WTC11 (cell line): ENCODE data around the gene MYG1. TPM values are rescaled to one million over a fixed set of nuclear protein-coding genes. Genes with fewer than 3 reads are reported as not detected.
A peak's percentile ranks its signal among the peaks of the same experiment; 100 is the strongest.

ENCODE experiments used
- ATAC-seq: fragments of 200-7000 bp; cut with Tn5 transposase; 2 replicates; pipeline ENCODE4 v1.10.0; 2021; ENCODE audit warnings: mild to moderate bottlenecking, moderate library complexity
- CTCF ChIA-PET: fragments of 300-600 bp; sonication (Branson Sonifier 250); formaldehyde crosslinking; loops from one replicate; lab custom pipeline; 2021; ENCODE audit warnings: antibody characterized with exemption; lab: Charles Lee
- POLR2A ChIA-PET: fragments of 350-600 bp; sonication (Branson Sonifier 250); formaldehyde crosslinking; loops from one replicate; lab custom pipeline; 2021; ENCODE audit warnings: antibody characterized with exemption; lab: Charles Lee
- DNase-seq: peaks from one replicate; pipeline ENCODE4 v3.0.0; 2021; ENCODE audit warnings: low spot score
- H3K27ac Mint-ChIP-seq: 2 replicates; pipeline ENCODE4 v1.8.0; 2021; ENCODE audit warnings: mixed read lengths
- H3K27me3 Mint-ChIP-seq: 2 replicates; pipeline ENCODE4 v1.8.0; 2021; ENCODE audit warnings: low read depth, mild to moderate bottlenecking, moderate library complexity, mixed read lengths
- H3K36me3 Mint-ChIP-seq: 2 replicates; pipeline ENCODE4 v1.8.0; 2021; ENCODE audit warnings: mixed read lengths
- H3K4me1 Mint-ChIP-seq: 2 replicates; pipeline ENCODE4 v1.8.0; 2022; ENCODE audit warnings: mixed read lengths
- H3K4me3 Mint-ChIP-seq: 2 replicates; pipeline ENCODE4 v1.8.0; 2021; ENCODE audit warnings: mild to moderate bottlenecking, moderate library complexity, mixed read lengths
- H3K9me3 Mint-ChIP-seq: 2 replicates; pipeline ENCODE4 v1.8.0; 2021; ENCODE audit warnings: mixed read lengths
- CREM ChIP-seq: sonication (generic); formaldehyde crosslinking; IDR thresholded peaks from 2 replicates; pipeline ENCODE4 v1.8.1; 2022; ENCODE audit warnings: mild to moderate bottlenecking, missing genetic modification reagents, moderate library complexity
- ESRRA ChIP-seq: sonication (generic); formaldehyde crosslinking; IDR thresholded peaks from 2 replicates; pipeline ENCODE4 v1.8.1; 2022; ENCODE audit warnings: mild to moderate bottlenecking, missing genetic modification reagents, borderline replicate concordance
- FOXJ3 ChIP-seq: sonication (generic); formaldehyde crosslinking; IDR thresholded peaks from 2 replicates; pipeline ENCODE4 v1.9.0; 2021; ENCODE audit warnings: missing genetic modification reagents, mild to moderate bottlenecking, borderline replicate concordance
- FOXK1 ChIP-seq: sonication (generic); formaldehyde crosslinking; IDR thresholded peaks from 2 replicates; pipeline ENCODE4 v1.8.0; 2022; ENCODE audit warnings: mild to moderate bottlenecking, moderate library complexity, missing genetic modification reagents
- IRF2 ChIP-seq: sonication (generic); formaldehyde crosslinking; IDR thresholded peaks from 2 replicates; pipeline ENCODE4 v1.8.0; 2022; ENCODE audit warnings: low read depth, missing genetic modification reagents, borderline replicate concordance
- SMAD3 ChIP-seq: sonication (generic); formaldehyde crosslinking; IDR thresholded peaks from 2 replicates; pipeline ENCODE4 v1.8.0; 2022; ENCODE audit warnings: missing genetic modification reagents, mild to moderate bottlenecking, borderline replicate concordance
- SOX15 ChIP-seq: fragments of 250-450 bp; sonication (Bioruptor Pico); IDR thresholded peaks from 2 replicates; pipeline ENCODE4 v1.9.0; 2021; ENCODE audit warnings: mild to moderate bottlenecking
- TCF7 ChIP-seq: sonication (generic); formaldehyde crosslinking; IDR thresholded peaks from 2 replicates; pipeline ENCODE4 v1.8.0; 2022; ENCODE audit warnings: mild to moderate bottlenecking, low read depth, missing genetic modification reagents, moderate library complexity
- TP53 ChIP-seq: sonication (generic); formaldehyde crosslinking; IDR thresholded peaks from 2 replicates; pipeline ENCODE4 v1.8.1; 2023; ENCODE audit warnings: mild to moderate bottlenecking, missing genetic modification reagents
- ZBTB21 ChIP-seq: sonication (generic); formaldehyde crosslinking; IDR thresholded peaks from 2 replicates; pipeline ENCODE4 v1.8.1; 2023; ENCODE audit warnings: mild to moderate bottlenecking, missing genetic modification reagents, borderline replicate concordance
- ZNF317 ChIP-seq: sonication (generic); formaldehyde crosslinking; IDR thresholded peaks from 2 replicates; pipeline ENCODE4 v1.8.1; 2023; ENCODE audit warnings: low read depth, mild to moderate bottlenecking, moderate library complexity, missing genetic modification reagents, borderline replicate concordance
- total RNA-seq: library from RNA; stranded (reverse); gene quantifications from 3 replicates; pipeline ENCODE4 v1.2.3, GENCODE V29; 2021
- TF ChIP-seq, protein P1 (sequence below): sonication (generic); formaldehyde crosslinking; IDR thresholded peaks from 2 replicates; pipeline ENCODE4 v1.8.0; 2023; ENCODE audit warnings: mild to moderate bottlenecking, missing genetic modification reagents
- TF ChIP-seq, protein P2 (sequence below): fragments of 250-450 bp; sonication (Bioruptor Pico); IDR thresholded peaks from 2 replicates; pipeline ENCODE4 v1.9.0; 2021; ENCODE audit warnings: mild to moderate bottlenecking
- TF ChIP-seq, protein P3 (sequence below): sonication (generic); formaldehyde crosslinking; IDR thresholded peaks from 2 replicates; pipeline ENCODE4 v1.8.0; 2022; ENCODE audit warnings: mild to moderate bottlenecking, missing genetic modification reagents
- TF ChIP-seq, protein P4 (sequence below): sonication (generic); formaldehyde crosslinking; IDR thresholded peaks from 2 replicates; pipeline ENCODE4 v1.8.1; 2022; ENCODE audit warnings: mild to moderate bottlenecking, moderate library complexity, missing genetic modification reagents
- TF ChIP-seq, protein P5 (sequence below): sonication (generic); formaldehyde crosslinking; IDR thresholded peaks from 2 replicates; pipeline ENCODE4 v1.8.1; 2023; ENCODE audit warnings: mild to moderate bottlenecking, missing genetic modification reagents
- TF ChIP-seq, protein P6 (sequence below): sonication (generic); formaldehyde crosslinking; IDR thresholded peaks from 2 replicates; pipeline ENCODE4 v1.8.0; 2023; ENCODE audit warnings: missing genetic modification reagents, mild to moderate bottlenecking, borderline replicate concordance
- TF ChIP-seq, protein P7 (sequence below): sonication (generic); formaldehyde crosslinking; IDR thresholded peaks from 2 replicates; pipeline ENCODE4 v1.8.1; 2023; ENCODE audit warnings: mild to moderate bottlenecking, missing genetic modification reagents, moderate library complexity
- TF ChIP-seq, protein P8 (sequence below): fragments of 250-450 bp; sonication (Bioruptor Pico); IDR thresholded peaks from 2 replicates; pipeline ENCODE4 v1.9.0; 2021; ENCODE audit warnings: mild to moderate bottlenecking
- TF ChIP-seq, protein P9 (sequence below): fragments of 250-450 bp; sonication (Bioruptor Pico); IDR thresholded peaks from 2 replicates; pipeline ENCODE4 v1.9.0; 2021; ENCODE audit warnings: moderate library complexity, mild to moderate bottlenecking, inconsistent platforms, borderline replicate concordance

MYG1 gene
- total RNA-seq, 1 experiment from 2014 or later, result 93.1 TPM

DNA sequence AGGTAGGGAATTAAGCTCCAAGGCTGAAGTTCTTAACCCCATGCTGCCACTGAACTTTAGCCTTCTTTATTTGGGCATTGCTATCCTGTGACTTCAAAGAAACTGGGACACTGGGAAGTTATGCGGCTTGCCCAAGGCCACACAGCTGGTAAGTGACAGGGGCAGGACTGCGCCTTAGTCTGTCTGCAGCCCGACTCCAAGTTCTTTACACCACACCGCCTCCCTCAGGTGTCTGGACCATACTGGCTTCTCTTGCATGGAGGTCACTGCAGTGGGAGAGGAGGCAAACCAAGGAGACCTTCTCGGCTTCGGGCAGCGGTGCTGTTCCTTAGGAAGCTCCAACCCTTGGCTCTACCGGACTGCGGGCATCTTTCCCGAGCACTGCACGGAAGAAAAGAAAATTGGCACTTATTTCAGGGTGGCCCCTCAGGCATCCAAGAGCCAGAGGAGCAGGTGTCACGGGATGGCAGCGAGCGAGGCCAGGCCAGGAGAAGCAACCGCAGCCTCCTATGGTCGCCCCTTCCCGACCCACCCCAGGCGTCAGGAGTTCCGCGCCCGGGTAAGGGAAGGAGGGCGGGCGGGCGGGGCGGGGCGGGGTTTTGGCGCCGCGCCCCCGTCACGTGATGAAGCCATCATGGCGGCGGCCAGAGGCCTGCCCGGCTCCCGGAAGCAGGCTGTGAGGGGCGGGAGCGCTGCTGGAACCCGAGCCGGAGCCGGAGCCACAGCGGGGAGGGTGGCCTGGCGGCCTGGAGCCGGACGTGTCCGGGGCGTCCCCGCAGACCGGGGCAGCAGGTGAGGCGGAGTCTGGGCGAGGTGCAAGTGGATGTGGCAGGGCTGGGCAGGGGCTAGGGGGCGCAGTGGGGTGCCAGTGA, 47.8 kb upstream of the MYG1 start:
- peaks cover 4% of the 10 kb centered on the region; the same call in 1 of the 2 replicates for H3K36me3 Mint-ChIP-seq
- H3K9me3 Mint-ChIP-seq, result no peaks in the 10 kb centered on the region
- H3K4me1 Mint-ChIP-seq, result peaks cover 25% of the 10 kb centered on the region
- DNase-seq (peak; percentile 86), ATAC-seq (peak; percentile 87)
- ChIA-PET CTCF (interaction anchor here (0.6 to 12.6 kb wide), 21 partner anchors 9 to 1276 kb away, joined by 3 to 188 read pairs (median 5); partner anchors contain the start of genes AAAS, ESPL1 and PFDN5), POLR2A (interaction anchor here (0.7 to 1.2 kb wide), 8 partner anchors 11 to 71 kb away, joined by 3 to 6 read pairs (median 4); partner anchors contain the start of genes CSAD, ESPL1 and ZNF740)
- no peaks in the 10 kb centered on the region for H3K27me3 Mint-ChIP-seq
- peak overlapping the region; percentile 94 for H3K27ac Mint-ChIP-seq
- H3K4me3 Mint-ChIP-seq, result peak overlapping the region; percentile 93
- TF ChIP-seq, protein P1, sequence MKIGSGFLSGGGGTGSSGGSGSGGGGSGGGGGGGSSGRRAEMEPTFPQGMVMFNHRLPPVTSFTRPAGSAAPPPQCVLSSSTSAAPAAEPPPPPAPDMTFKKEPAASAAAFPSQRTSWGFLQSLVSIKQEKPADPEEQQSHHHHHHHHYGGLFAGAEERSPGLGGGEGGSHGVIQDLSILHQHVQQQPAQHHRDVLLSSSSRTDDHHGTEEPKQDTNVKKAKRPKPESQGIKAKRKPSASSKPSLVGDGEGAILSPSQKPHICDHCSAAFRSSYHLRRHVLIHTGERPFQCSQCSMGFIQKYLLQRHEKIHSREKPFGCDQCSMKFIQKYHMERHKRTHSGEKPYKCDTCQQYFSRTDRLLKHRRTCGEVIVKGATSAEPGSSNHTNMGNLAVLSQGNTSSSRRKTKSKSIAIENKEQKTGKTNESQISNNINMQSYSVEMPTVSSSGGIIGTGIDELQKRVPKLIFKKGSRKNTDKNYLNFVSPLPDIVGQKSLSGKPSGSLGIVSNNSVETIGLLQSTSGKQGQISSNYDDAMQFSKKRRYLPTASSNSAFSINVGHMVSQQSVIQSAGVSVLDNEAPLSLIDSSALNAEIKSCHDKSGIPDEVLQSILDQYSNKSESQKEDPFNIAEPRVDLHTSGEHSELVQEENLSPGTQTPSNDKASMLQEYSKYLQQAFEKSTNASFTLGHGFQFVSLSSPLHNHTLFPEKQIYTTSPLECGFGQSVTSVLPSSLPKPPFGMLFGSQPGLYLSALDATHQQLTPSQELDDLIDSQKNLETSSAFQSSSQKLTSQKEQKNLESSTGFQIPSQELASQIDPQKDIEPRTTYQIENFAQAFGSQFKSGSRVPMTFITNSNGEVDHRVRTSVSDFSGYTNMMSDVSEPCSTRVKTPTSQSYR (CRISPR knock-in tag), result no peak
- TF ChIP-seq ESRRA (CRISPR knock-in tag), result peak; percentile 27; the same call in 1 of the 2 replicates
- no peak for TF ChIP-seq TCF7 (CRISPR knock-in tag)
- no peak for TF ChIP-seq IRF2 (CRISPR knock-in tag)
- TF ChIP-seq FOXK1 (CRISPR knock-in tag), result peak; percentile 64; the same call in 1 of the 2 replicates
- TF ChIP-seq, protein P2, sequence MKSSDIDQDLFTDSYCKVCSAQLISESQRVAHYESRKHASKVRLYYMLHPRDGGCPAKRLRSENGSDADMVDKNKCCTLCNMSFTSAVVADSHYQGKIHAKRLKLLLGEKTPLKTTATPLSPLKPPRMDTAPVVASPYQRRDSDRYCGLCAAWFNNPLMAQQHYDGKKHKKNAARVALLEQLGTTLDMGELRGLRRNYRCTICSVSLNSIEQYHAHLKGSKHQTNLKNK (CRISPR knock-in tag), result no peak
- TF ChIP-seq, protein P3, sequence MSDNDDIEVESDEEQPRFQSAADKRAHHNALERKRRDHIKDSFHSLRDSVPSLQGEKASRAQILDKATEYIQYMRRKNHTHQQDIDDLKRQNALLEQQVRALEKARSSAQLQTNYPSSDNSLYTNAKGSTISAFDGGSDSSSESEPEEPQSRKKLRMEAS, result peak; percentile 60; the same call in 1 of the 2 replicates
- TF ChIP-seq ZNF317, result no peak
- TF ChIP-seq, protein P4, sequence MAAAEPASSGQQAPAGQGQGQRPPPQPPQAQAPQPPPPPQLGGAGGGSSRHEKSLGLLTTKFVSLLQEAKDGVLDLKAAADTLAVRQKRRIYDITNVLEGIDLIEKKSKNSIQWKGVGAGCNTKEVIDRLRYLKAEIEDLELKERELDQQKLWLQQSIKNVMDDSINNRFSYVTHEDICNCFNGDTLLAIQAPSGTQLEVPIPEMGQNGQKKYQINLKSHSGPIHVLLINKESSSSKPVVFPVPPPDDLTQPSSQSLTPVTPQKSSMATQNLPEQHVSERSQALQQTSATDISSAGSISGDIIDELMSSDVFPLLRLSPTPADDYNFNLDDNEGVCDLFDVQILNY (CRISPR knock-in tag), result peak; percentile 71; the same call in 1 of the 2 replicates
- no peak for TF ChIP-seq FOXJ3 (CRISPR knock-in tag)
- TF ChIP-seq, protein P5, sequence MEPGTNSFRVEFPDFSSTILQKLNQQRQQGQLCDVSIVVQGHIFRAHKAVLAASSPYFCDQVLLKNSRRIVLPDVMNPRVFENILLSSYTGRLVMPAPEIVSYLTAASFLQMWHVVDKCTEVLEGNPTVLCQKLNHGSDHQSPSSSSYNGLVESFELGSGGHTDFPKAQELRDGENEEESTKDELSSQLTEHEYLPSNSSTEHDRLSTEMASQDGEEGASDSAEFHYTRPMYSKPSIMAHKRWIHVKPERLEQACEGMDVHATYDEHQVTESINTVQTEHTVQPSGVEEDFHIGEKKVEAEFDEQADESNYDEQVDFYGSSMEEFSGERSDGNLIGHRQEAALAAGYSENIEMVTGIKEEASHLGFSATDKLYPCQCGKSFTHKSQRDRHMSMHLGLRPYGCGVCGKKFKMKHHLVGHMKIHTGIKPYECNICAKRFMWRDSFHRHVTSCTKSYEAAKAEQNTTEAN, result no peak
- TF ChIP-seq, protein P6, sequence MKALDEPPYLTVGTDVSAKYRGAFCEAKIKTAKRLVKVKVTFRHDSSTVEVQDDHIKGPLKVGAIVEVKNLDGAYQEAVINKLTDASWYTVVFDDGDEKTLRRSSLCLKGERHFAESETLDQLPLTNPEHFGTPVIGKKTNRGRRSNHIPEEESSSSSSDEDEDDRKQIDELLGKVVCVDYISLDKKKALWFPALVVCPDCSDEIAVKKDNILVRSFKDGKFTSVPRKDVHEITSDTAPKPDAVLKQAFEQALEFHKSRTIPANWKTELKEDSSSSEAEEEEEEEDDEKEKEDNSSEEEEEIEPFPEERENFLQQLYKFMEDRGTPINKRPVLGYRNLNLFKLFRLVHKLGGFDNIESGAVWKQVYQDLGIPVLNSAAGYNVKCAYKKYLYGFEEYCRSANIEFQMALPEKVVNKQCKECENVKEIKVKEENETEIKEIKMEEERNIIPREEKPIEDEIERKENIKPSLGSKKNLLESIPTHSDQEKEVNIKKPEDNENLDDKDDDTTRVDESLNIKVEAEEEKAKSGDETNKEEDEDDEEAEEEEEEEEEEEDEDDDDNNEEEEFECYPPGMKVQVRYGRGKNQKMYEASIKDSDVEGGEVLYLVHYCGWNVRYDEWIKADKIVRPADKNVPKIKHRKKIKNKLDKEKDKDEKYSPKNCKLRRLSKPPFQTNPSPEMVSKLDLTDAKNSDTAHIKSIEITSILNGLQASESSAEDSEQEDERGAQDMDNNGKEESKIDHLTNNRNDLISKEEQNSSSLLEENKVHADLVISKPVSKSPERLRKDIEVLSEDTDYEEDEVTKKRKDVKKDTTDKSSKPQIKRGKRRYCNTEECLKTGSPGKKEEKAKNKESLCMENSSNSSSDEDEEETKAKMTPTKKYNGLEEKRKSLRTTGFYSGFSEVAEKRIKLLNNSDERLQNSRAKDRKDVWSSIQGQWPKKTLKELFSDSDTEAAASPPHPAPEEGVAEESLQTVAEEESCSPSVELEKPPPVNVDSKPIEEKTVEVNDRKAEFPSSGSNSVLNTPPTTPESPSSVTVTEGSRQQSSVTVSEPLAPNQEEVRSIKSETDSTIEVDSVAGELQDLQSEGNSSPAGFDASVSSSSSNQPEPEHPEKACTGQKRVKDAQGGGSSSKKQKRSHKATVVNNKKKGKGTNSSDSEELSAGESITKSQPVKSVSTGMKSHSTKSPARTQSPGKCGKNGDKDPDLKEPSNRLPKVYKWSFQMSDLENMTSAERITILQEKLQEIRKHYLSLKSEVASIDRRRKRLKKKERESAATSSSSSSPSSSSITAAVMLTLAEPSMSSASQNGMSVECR (CRISPR knock-in tag), result peak; percentile 30; the same call in 1 of the 2 replicates
- no peak for TF ChIP-seq ZBTB21
- 0 out of 2 replicates have a peak, but pooled peaks have one; percentile 28 for TF ChIP-seq CREM (CRISPR knock-in tag)
- TF ChIP-seq, protein P7, sequence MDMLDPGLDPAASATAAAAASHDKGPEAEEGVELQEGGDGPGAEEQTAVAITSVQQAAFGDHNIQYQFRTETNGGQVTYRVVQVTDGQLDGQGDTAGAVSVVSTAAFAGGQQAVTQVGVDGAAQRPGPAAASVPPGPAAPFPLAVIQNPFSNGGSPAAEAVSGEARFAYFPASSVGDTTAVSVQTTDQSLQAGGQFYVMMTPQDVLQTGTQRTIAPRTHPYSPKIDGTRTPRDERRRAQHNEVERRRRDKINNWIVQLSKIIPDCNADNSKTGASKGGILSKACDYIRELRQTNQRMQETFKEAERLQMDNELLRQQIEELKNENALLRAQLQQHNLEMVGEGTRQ, result peak; percentile 95
- TF ChIP-seq SMAD3 (CRISPR knock-in tag), result 0 out of 2 replicates have a peak, but pooled peaks have one; percentile 33
- TF ChIP-seq, protein P8, sequence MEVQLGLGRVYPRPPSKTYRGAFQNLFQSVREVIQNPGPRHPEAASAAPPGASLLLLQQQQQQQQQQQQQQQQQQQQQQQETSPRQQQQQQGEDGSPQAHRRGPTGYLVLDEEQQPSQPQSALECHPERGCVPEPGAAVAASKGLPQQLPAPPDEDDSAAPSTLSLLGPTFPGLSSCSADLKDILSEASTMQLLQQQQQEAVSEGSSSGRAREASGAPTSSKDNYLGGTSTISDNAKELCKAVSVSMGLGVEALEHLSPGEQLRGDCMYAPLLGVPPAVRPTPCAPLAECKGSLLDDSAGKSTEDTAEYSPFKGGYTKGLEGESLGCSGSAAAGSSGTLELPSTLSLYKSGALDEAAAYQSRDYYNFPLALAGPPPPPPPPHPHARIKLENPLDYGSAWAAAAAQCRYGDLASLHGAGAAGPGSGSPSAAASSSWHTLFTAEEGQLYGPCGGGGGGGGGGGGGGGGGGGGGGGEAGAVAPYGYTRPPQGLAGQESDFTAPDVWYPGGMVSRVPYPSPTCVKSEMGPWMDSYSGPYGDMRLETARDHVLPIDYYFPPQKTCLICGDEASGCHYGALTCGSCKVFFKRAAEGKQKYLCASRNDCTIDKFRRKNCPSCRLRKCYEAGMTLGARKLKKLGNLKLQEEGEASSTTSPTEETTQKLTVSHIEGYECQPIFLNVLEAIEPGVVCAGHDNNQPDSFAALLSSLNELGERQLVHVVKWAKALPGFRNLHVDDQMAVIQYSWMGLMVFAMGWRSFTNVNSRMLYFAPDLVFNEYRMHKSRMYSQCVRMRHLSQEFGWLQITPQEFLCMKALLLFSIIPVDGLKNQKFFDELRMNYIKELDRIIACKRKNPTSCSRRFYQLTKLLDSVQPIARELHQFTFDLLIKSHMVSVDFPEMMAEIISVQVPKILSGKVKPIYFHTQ (CRISPR knock-in tag), result no peak
- no peak for TF ChIP-seq TP53 (CRISPR knock-in tag)
- no peak for TF ChIP-seq SOX15 (CRISPR knock-in tag)
- TF ChIP-seq, protein P9, sequence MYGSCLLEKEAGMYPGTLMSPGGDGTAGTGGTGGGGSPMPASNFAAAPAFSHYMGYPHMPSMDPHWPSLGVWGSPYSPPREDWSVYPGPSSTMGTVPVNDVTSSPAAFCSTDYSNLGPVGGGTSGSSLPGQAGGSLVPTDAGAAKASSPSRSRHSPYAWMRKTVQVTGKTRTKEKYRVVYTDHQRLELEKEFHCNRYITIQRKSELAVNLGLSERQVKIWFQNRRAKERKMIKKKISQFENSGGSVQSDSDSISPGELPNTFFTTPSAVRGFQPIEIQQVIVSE, result no peak
